T-helper 1 cell treated with Interleukin-12 subunit alpha and Interleukin-12 subunit beta and Interleukin-4 antibody, amounts not matched to agents 30 μg/mL and 1 μg/mL, for 36 hours (primary cell): Measurements from ENCODE around the gene UGT2B7.
"Not testable (repeated sequence)": the region's sequence is repeated elsewhere in the genome, so short reads cannot be mapped to it uniquely, and the experiment has no call there.

Source experiments
- H3K27ac Mint-ChIP-seq: one replicate; pipeline ENCODE4 v1.8.0; 2021; ENCODE audit warnings: mild to moderate bottlenecking, mixed read lengths
- H3K27me3 Mint-ChIP-seq: one replicate; pipeline ENCODE4 v1.8.0; 2021; ENCODE audit warnings: low read depth, mixed read lengths
- H3K36me3 Mint-ChIP-seq: one replicate; pipeline ENCODE4 v1.8.0; 2021; ENCODE audit warnings: low read depth, mixed read lengths
- H3K4me1 Mint-ChIP-seq: one replicate; pipeline ENCODE4 v1.8.0; 2021; ENCODE audit warnings: low read depth, mixed read lengths
- H3K4me3 Mint-ChIP-seq: one replicate; pipeline ENCODE4 v1.8.0; 2021; ENCODE audit warnings: mild to moderate bottlenecking, moderate library complexity, mixed read lengths
- H3K9me3 Mint-ChIP-seq: one replicate; pipeline ENCODE4 v1.8.0; 2021; ENCODE audit warnings: mixed read lengths

UGT2B7 gene

GRCh38 chr4:69099910-69100309, 3.6 kb downstream of the UGT2B7 start:
- Mint-ChIP-seq H3K27ac (no peak overlapping the region), H3K36me3 (no peaks in the 10 kb centered on the region), H3K4me1 (no peaks in the 10 kb centered on the region), H3K27me3 (no peaks in the 10 kb centered on the region), H3K4me3 (no peak overlapping the region), H3K9me3 (no peaks in the 10 kb centered on the region)

- H3K4me1 Mint-ChIP-seq, H3K4me3 Mint-ChIP-seq, H3K36me3 Mint-ChIP-seq, H3K27ac Mint-ChIP-seq, H3K9me3 Mint-ChIP-seq, H3K27me3 Mint-ChIP-seq: not testable (repeated sequence)
These were observed 6.4 kb downstream of the UGT2B7 start for GRCh38 chr4:69102668-69103067.

- Mint-ChIP-seq H3K36me3 (no peaks in the 10 kb centered on the region), H3K27ac (no peak overlapping the region), H3K27me3 (no peaks in the 10 kb centered on the region), H3K4me1 (no peaks in the 10 kb centered on the region), H3K4me3 (no peak overlapping the region), H3K9me3 (no peaks in the 10 kb centered on the region)
These were observed 8.5 kb downstream of the UGT2B7 start for GRCh38 chr4:69104719-69105275.

- H3K27me3 Mint-ChIP-seq, H3K4me1 Mint-ChIP-seq, H3K9me3 Mint-ChIP-seq, H3K36me3 Mint-ChIP-seq, H3K27ac Mint-ChIP-seq, H3K4me3 Mint-ChIP-seq: not testable (repeated sequence)
These were observed 19.0 kb downstream of the UGT2B7 start for GRCh38 chr4:69115151-69115850.

GRCh38 chr4:69115851-69116213, 19.6 kb downstream of the UGT2B7 start:
- Mint-ChIP-seq H3K27ac (no peak overlapping the region), H3K4me1 (no peaks in the 10 kb centered on the region), H3K9me3 (no peaks in the 10 kb centered on the region), H3K27me3 (no peaks in the 10 kb centered on the region), H3K4me3 (no peak overlapping the region), H3K36me3 (no peaks in the 10 kb centered on the region)

- Mint-ChIP-seq H3K4me1 (no peaks in the 10 kb centered on the region), H3K9me3 (no peaks in the 10 kb centered on the region), H3K27ac (no peak overlapping the region), H3K36me3 (no peaks in the 10 kb centered on the region), H3K27me3 (no peaks in the 10 kb centered on the region), H3K4me3 (no peak overlapping the region)
These were observed 20.5 kb downstream of the UGT2B7 start for GRCh38 chr4:69116645-69117321.

- Mint-ChIP-seq H3K27ac (no peak overlapping the region), H3K4me3 (no peak overlapping the region), H3K9me3 (no peaks in the 10 kb centered on the region), H3K36me3 (no peaks in the 10 kb centered on the region), H3K27me3 (no peaks in the 10 kb centered on the region), H3K4me1 (no peaks in the 10 kb centered on the region)
These were observed 24.6 kb downstream of the UGT2B7 start for GRCh38 chr4:69120870-69121269.

GRCh38 chr4:69122476-69122875, 26.2 kb downstream of the UGT2B7 start:
- no peaks in the 10 kb centered on the region for H3K4me1 Mint-ChIP-seq
- no peak overlapping the region for H3K4me3 Mint-ChIP-seq
- H3K36me3 Mint-ChIP-seq = no peaks in the 10 kb centered on the region
- no peaks in the 10 kb centered on the region for H3K9me3 Mint-ChIP-seq
- H3K27ac Mint-ChIP-seq = no peak overlapping the region
- H3K27me3 Mint-ChIP-seq = no peaks in the 10 kb centered on the region

- no peaks in the 10 kb centered on the region for H3K27me3 Mint-ChIP-seq
- no peaks in the 10 kb centered on the region for H3K4me1 Mint-ChIP-seq
- H3K27ac Mint-ChIP-seq = no peak overlapping the region
- no peak overlapping the region for H3K4me3 Mint-ChIP-seq
- no peaks in the 10 kb centered on the region for H3K9me3 Mint-ChIP-seq
- no peaks in the 10 kb centered on the region for H3K36me3 Mint-ChIP-seq
These were observed 28.7 kb downstream of the UGT2B7 start for GRCh38 chr4:69124941-69125340.

- Mint-ChIP-seq H3K27me3 (no peaks in the 10 kb centered on the region), H3K36me3 (no peaks in the 10 kb centered on the region), H3K4me1 (no peaks in the 10 kb centered on the region), H3K9me3 (no peaks in the 10 kb centered on the region), H3K4me3 (no peak overlapping the region), H3K27ac (no peak overlapping the region)
These were observed 29.8 kb downstream of the UGT2B7 start for GRCh38 chr4:69126024-69126423.

GRCh38 chr4:69133993-69134392, 37.7 kb downstream of the UGT2B7 start:
- Mint-ChIP-seq H3K27ac (no peak overlapping the region), H3K4me3 (no peak overlapping the region), H3K27me3 (no peaks in the 10 kb centered on the region), H3K36me3 (no peaks in the 10 kb centered on the region), H3K4me1 (no peaks in the 10 kb centered on the region), H3K9me3 (no peaks in the 10 kb centered on the region)

GRCh38 chr4:69134471-69134870, 38.2 kb downstream of the UGT2B7 start:
- H3K36me3 Mint-ChIP-seq = no peaks in the 10 kb centered on the region
- no peaks in the 10 kb centered on the region for H3K27me3 Mint-ChIP-seq
- H3K27ac Mint-ChIP-seq = no peak overlapping the region
- no peak overlapping the region for H3K4me3 Mint-ChIP-seq
- H3K4me1 Mint-ChIP-seq = no peaks in the 10 kb centered on the region
- no peaks in the 10 kb centered on the region for H3K9me3 Mint-ChIP-seq

- H3K9me3 Mint-ChIP-seq = no peaks in the 10 kb centered on the region
- no peak overlapping the region for H3K27ac Mint-ChIP-seq
- H3K36me3 Mint-ChIP-seq = no peaks in the 10 kb centered on the region
- H3K27me3 Mint-ChIP-seq = no peaks in the 10 kb centered on the region
- no peak overlapping the region for H3K4me3 Mint-ChIP-seq
- no peaks in the 10 kb centered on the region for H3K4me1 Mint-ChIP-seq
These were observed 45.0 kb downstream of the UGT2B7 start for GRCh38 chr4:69141320-69141719.

- no peak overlapping the region for H3K27ac Mint-ChIP-seq
- no peaks in the 10 kb centered on the region for H3K27me3 Mint-ChIP-seq
- no peak overlapping the region for H3K4me3 Mint-ChIP-seq
- H3K4me1 Mint-ChIP-seq = no peaks in the 10 kb centered on the region
- no peaks in the 10 kb centered on the region for H3K36me3 Mint-ChIP-seq
- no peaks in the 10 kb centered on the region for H3K9me3 Mint-ChIP-seq
These were observed 51.1 kb downstream of the UGT2B7 start for GRCh38 chr4:69147334-69147733.

- H3K9me3 Mint-ChIP-seq = no peaks in the 10 kb centered on the region
- H3K27me3 Mint-ChIP-seq = no peaks in the 10 kb centered on the region
- no peaks in the 10 kb centered on the region for H3K36me3 Mint-ChIP-seq
- H3K27ac Mint-ChIP-seq = no peak overlapping the region
- no peak overlapping the region for H3K4me3 Mint-ChIP-seq
- no peaks in the 10 kb centered on the region for H3K4me1 Mint-ChIP-seq
These were observed 57.7 kb downstream of the UGT2B7 start for GRCh38 chr4:69154021-69154420.
